TTC549 (cell line): ENCODE measurements around the gene SGIP1.

ENCODE experiments used
- FAIRE-seq: peaks from 2 replicates; lab custom pipeline; 2012; peaks lifted over from hg19 to GRCh38; lab: Jason Lieb, UNC

The SGIP1 gene

DNA sequence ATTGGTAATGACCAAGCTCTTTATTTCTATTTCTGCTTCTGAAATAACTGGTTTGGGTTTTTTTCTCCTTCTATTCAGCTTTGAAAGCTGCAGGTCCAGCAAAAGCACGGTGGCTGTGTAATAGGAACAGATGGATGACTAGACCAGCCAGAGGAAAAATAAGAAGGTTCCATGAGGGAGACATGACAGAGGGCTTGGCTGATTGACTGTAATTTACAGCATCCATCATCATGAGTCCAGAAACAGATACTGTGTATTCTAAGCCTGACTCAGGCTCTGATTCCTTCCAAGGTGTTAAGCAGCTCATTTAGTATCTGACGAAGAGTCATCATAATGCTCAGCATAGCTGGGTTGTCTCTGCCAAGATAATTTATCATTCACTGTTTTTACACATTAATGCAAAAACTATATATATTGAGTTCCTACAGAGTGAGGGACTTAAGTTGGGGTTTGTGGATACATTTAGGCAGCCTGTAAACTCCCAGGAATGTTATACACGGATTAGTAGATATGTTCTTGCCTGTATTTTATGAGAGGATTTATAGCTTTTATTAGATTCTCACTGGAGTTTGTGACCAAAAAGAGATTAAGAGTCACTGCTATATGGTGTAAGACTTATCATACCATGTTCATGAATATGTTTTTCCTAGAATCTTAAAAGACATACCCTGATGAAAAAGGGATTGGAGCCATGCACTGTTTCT, 72.6 kb downstream of the SGIP1 start:
- no peak for FAIRE-seq

DNA sequence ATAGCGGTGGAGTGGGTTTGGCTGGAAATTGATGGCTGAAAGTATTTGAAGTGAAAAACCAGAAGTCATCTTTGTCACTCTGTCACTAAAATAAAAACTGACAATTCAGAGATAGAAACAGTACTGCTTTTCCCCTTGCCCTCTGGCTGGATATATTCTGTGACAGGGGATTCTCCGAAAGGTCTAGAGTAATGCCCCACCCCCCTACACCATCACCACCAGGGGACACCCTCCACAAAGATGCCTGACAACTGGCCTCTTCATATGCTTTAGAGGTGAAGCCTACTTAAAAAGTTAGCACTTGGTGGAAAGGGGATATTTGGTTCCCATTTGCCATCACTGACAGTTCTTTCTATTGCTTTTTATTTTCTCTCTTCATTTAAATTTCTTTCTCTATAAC, 73.5 kb downstream of the SGIP1 start:
- FAIRE-seq = no peak

DNA sequence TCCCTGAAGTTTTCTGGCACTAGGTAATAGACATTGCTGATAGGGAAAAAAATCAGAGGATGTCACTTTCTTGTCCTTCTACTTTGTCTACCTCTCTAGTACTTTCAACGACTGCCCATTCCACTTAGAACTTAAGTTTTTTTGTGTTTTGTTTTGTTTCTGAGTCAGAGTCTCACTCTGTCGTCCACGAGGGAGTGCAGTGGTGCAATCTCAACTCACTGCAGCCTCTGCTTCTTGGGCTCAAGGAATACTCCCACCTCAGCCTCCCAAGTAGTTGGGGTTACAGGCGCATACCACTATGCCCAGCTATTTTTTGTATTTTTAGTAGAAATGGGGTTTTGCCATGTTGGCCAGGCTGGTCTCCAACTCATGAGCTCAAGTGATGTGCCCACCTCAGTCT, 79.2 kb downstream of the SGIP1 start:
- FAIRE-seq = no peak

DNA sequence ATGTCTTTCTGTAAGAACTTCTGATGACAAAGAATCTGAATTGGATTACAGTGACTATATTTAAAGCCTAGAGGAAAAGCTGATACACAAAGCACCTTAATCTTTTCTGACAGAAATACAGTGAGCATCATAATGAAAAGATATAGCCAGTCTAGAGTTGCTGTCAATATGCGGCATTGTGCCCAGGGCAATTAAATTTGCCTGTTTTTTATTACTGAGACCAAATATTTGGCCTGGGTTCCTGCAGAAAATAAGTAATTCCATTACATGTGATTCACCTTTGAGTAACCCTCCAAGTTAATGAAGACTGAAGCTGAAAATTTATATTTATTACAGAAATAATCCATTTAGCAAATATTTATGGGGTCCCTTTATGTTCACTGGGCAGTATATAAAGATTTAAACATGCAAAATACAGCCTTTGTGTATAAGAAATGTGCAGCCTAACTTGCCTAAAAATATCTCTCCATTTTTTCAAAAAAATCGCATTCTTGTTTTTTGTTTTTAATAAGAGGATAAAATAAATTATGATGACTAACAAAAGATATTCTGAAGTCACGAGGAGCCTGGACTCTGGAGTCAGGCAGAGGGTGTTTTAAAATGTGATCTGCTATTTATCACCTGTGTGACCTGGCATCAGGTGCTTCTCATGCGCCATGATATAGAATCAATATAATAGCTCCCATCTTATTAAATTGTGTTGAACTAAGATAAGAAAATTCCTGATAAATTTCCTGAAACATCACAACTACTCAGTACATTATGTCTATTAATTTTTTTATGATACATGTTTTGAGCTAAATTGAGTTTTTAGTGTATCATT, 83.6 kb downstream of the SGIP1 start:
- no peak for FAIRE-seq

DNA sequence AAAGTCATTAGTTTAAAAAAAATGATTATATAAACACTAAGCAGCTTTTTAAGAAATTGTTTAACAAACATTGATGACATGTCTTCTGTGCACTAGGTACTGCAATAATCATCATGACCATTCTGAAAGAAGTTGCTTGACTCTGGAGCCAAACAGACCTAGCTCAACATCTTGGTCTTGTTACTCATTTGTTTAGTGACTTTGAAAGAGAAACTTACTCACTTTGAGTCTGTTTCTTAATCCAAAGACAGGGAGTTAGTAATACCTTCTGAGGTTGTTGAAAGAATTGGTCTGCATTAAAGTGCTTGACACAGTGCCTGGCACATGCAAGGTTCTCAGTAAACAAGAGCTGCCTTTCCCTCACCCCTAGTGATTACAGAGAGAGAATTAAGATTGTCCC, 84.4 kb downstream of the SGIP1 start:
- no peak for FAIRE-seq

DNA sequence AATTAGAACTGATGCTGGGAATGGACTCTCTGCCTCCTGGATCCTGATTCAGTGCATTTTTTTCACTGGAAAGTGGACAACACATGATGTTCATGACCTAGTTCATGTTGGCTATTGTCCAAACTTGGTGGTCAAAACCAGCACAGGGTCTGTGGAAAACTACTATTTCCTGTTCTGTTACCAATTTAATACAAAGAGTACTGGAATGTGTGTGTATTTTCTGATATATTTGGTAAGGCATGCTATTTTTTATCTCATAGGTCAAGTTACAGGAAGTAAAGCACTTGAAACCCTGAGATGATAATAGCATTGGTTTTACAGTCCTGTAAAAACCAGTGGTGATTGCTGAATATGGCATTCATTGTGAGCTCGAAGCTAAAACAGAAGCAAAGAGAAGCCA, 89.9 kb downstream of the SGIP1 start:
- FAIRE-seq = no peak

DNA sequence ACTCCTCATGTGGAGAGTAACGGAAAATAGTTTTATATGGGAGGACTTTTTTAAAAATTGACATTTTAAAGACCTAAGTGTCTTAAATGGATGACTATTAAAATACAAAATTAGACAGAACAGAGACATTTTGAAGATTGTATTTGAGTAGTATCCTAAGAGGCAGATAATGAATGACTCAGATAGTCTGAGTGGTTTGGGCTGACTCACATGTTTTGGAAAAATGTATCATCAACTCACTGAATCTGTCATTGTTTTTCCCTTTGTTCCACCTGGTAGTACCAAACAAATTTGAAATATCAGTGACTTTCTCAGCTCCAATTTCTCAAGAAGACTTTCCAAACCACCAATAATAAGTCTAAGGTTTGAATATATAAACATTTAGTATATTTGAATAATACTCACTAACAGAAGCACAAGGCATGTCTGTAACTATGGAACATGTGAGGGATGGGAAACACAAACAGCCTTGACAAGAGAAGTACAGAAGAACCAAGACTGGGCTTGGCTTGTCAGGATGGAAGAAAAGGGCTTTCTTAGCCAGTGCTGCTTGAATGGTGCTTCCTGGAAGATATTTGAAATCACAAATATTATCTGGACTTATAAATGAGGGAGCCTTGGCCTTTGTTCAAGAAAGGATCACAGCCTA, 90.6 kb downstream of the SGIP1 start:
- FAIRE-seq = no peak

DNA sequence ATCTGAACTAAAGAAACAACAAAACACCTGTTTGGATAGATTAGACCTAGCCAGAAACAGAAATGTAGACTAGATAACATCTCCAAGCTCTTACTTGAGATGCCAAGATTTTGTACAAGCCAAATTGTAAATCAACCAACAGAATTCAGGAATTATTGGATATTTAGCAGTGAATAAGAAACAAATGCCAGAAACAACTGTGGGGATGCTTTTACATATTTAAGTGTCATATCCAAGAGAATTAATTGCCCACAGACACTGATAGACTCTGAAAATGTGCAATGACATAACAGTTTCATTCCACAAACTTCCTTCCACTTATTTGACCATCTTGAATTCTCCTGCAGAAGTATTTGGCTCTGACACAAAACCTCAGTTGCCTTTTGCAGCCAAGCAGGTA, 92.3 kb downstream of the SGIP1 start:
- FAIRE-seq = no peak

DNA sequence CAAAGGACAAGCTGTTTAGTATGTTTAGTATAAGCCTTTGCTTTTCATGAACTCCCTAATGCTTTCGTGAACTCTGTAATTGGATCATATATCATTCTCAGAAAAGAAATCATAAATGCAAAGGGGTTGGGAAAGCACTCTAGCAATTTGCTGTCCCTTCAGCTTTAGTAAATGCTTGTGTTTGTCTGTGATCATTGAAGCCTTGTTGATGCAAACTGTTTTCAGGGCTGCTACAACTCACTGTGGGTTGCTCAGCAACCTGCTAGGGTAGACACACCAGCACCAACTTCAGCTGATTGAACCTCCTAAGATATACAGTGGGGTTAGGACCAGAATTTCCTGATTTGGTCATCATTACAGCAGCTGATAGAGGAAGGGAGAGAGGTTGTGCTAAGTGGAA, 95.0 kb downstream of the SGIP1 start:
- FAIRE-seq = no peak

DNA sequence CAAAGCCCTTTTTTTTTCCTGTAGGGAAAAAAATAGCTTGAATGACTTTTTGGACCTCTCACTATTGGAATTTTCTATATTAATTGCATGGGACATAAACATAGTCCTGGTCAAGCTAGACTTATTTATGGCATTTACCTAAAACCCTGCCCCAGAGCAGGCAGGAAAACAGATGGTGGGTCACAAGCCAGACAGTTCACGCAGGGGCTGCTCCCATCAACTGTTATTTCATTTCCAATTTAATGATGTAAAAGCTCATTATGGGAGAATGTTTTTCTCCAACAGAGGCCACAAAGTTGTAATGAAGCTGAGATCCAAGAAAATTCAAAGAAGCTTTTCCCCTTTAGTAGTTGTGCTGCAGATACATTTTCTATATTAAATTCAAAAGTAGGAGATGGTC, 99.2 kb downstream of the SGIP1 start:
- FAIRE-seq = no peak

DNA sequence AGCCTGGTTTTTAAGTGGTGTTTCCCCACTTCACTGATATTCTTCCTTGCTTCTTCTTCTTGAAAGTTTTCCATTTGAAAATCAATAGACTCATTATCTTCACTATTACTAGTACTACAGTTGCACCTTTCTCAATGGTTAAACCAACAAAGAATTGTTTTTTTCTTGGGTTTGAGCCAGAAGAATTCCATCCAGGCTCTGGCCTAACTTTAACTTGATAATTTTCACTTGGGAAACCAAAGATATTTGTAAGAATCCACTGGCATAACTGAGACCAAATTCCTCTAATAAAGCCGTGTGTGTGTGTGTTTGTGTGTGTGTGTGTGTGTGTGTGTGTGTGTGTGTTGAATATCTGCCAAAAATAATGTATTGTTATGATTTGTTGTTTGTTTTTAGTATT, 103.2 kb downstream of the SGIP1 start:
- FAIRE-seq = no peak

DNA sequence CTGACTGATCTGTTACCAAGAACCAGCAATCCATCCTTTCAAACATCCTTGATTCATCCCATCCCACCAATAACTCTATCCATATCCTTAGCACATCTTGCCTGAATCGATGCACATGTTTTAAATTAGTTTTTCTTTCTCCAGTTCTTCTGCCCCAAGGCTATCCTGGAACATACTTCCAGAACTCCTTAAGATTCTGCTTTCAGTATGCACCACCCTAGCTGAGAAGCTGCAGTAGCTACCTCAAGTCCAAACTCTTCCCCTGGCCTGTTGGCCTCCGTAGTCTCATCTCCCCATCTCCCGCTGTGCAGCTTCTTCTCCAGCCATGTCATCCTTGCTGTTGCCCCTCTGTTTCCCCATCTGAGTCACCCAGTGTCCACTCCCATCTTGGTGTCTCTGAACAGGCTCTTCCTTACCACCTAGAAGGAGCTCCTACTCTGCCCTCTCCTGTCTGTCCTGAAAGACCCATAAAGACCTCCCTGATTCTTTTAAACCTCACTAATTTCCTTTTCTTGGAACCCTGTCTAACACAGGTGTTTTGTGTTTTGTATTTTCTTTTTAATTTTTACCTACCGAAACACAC, 108.0 kb downstream of the SGIP1 start:
- no peak for FAIRE-seq

DNA sequence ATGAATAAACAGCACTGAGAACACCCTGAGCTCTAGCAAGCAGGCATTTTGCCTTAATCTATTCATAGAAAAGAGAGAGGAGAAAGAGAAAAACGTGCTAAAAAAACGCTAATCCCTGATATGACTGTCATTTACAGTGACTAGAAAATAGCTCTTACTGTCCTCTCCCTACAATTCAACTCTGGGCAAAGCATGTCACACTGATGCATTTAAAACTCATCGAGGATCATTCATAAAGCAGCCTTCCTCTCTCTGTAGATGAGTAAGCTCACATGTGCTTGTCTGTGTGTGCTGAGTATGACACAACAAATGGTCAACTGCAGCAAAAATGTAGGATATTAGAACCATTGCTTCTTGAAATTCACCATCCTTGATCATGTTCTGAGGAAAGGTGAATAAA, 109.0 kb downstream of the SGIP1 start:
- FAIRE-seq = no peak

DNA sequence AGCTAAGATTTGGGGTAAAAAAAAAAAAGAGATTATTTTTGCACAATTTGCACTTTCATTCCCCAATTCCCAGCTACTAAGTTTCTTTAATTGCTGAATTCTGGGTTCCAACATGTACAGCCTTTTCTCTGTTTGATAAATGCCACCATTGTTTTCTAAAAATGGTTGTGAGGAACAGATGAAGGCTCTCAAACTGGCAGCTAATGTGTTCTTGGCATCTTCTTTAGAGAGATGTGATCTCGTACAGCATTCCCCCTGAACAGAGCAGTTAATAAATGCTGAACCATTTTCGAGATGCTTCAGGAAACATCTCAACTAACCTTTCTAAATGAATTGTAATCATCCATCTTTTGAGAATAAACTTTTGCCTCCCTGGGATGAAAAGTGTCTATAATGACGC, 110.4 kb downstream of the SGIP1 start:
- no peak for FAIRE-seq

DNA sequence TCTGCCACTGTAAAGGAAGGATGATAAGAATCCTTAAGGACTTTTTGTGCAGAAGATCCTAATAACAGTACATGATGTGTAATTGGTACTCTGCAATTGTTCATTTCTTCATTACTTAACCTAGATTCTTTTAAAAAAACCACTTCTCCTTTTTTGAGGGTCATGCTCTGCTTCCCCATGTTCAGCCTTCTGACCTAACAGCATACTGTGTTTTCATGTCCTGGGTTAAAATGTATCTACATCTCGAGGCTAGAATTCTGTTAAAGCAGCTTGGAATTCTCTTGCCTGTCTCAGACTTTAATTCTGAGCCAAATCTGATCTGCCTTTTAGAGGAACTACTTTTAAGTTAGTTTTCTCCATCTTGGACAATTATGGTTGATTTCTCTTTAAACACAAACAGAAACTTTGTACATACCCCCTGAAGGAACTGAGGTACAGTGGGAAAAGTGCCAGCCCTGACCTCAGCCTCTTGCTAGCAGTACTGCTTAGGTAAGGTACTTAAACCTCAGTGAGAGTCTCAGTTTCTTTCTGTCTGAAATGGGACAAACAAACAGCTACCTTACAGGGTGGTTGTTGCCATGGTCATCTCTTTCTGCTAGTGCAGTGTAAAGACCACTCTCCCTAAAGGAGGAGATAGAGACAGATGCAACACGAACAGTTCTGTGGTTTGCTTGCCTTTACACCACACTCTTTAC, 115.1 kb downstream of the SGIP1 start:
- FAIRE-seq = no peak

DNA sequence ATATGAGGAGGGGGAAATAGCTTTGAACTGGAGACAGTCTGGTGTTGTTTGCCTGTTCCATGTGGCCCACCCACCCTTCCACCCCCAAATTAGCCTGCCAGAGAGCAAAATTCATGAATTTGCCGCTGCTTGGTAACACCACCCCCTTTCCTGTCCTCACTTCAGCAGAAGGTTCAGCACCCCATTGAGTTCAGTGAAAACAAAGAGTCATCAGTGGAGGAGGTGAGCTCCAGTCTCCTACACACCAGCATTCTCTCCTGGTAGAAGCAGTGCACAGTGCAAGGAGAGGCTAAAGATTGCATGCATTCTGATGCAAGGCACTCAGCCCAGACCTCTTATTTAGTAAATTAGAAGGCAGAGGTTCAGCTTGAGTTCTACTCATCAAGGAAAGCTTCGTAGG, 118.6 kb downstream of the SGIP1 start:
- FAIRE-seq = no peak

DNA sequence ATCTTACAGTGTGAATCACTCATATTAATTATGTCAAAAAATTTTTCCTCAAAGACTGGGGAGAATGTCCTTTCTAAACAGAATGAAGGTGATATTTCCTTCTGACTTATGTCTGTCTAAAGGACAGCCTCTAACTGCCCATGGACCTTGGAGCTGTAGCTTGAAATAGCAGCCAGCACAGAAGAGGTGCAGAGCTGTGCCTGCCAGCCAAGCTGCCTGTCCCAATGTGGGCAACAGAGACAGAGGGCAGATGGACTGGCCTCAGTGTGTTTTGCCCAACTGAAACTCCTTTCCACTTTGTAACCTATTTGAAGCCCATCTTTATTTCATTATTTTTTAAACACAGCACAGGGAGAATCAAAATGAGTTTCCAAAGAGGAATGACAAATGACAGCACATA, 120.7 kb downstream of the SGIP1 start:
- no peak for FAIRE-seq

DNA sequence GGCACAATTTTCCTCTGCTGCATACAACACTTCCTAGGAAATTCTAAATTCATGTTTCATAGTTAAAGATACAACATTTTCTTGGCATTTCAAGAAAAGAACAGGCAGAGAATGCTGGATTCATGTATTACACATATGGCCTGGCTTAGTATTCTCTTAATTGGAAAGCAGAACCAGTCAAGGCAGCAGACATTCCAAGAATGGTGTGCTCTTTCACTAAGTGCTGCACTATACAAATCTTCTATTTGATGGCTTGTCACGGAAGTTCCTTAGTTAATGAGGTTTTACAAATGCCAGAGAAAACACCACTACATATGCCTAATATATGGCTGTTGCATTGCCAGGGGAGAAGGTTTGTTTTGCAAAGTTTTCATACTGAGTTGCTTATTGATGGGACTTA, 137.5 kb downstream of the SGIP1 start:
- no peak for FAIRE-seq

DNA sequence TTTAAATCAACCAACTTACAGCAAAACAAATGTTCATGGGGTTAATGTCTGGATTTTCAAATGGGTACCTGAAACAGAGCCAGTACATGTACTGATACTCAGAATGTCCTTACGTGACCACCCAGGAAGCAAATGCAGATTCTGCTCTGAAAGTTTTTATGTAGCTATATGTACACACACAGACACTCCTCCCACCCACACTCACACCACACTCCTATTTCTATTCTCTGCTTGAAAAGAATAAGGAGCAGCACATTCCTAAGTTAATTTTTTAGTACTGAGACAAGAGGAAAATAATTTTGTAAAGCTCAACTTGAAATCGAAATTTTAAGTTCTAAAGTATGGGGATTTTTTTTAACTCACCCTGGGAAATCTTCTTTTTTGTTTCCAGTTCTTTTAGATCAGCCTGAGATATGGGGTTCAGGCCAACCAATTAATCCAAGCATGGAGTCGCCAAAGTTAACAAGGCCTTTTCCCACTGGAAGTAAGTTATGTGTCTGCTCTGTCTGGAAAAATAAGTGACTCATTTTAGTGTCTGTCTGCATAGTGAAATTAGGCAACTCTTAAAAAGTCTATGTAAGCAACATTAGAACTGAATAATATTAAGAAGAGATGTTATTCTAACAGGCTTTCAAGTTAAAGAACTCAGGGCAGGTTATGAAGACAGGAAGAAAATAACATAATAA, 142.8 kb downstream of the SGIP1 start:
- FAIRE-seq = no peak

DNA sequence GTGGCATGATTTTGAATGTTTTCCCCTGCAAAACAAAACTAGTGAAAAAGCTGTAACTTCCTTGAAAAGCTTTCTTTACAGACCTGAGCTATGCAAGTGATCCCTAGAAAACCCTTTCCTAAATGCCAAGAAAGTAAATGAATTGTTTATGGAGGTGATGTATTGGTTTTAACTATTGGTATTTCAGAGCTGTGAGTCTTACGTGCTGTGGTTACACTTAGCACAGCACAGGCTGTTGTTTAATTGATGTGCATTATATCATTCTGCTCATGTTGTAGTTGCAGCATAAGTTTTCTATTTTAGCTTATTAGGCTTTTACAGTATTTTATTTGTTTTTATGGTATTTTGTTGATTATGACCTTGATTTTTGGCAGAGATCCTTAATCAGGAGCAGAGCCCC, 144.2 kb downstream of the SGIP1 start:
- FAIRE-seq = no peak

DNA sequence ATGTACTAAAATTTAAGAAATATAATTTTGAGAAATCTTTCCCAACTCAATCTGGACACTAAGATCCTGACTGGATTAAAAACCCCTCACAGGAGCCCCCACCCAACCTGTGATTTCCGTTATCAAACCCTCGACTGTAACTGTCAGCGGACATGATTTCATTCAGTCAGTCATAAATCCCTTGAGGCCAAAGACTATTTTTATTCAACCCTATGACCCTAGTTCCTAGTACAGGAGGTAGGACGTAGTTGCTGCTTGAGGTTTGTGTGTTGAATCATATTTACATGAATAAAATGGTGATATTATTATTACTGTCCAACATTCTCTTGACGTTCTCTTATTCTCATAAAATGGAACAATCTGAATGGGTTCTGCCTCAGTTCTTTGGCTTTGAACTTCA, 145.2 kb downstream of the SGIP1 start:
- no peak for FAIRE-seq

DNA sequence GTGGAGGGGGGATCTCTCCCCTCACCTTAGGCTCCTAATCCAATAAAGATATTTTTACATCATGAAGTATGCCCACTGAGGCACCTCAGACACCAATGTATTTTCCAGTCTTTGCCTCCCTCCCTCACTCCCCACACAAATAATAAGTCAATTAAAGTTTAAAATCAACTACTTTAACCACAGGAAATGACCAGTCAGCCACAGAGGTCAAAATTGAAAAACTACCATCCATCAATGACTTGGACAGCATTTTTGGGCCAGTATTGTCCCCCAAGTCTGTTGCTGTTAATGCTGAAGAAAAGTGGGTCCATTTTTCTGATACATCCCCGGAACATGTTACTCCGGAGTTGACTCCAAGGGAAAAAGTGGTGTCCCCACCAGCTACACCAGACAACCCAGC, 147.7 kb downstream of the SGIP1 start:
- FAIRE-seq = no peak
